ENCODE data around the gene SULT2B1. TPM values are rescaled to one million over a fixed set of nuclear protein-coding genes. Genes with fewer than 3 reads are reported as not detected.

Gene SULT2B1
- polyA plus RNA-seq, 1 experiment = 0.12 TPM

GRCh38 chr19:48608798-48609263, 56.9 kb downstream of the SULT2B1 start:
- no peak overlapping the region for H3K27ac ChIP-seq (ENCODE audit: low read depth, low read length)
- H3K4me3 ChIP-seq (ENCODE audit: low read depth, low read length) = no peak overlapping the region
- TF ChIP-seq CTCF (IDR thresholded peaks at IDR 0.05; ENCODE audit: low read depth, low read length) = peak; percentile 62
- DNase-seq (ENCODE audit: low read depth, low spot score) = no peak
- no peaks in the 10 kb centered on the region; the same call in 1 of the 2 replicates for H3K9me3 ChIP-seq (ENCODE audit: control insufficient read depth, insufficient read depth, low read length)
- H3K27me3 ChIP-seq (ENCODE audit: control insufficient read depth, insufficient read depth, low read length) = no peaks in the 10 kb centered on the region
- ChIA-PET POLR2A (interaction anchor here (1.2 to 3.7 kb wide), 2 partner anchors 9 to 10 kb away, joined by 3 to 25 read pairs; partner anchors contain the start of genes RPL18 and SPHK2), CTCF (interaction anchor here (0.6 to 2.9 kb wide), 11 partner anchors 9 to 218 kb away, joined by 3 to 14 read pairs (median 5); partner anchors contain the start of genes KDELR1, RPL18 and SPHK2)

GRCh38 chr19:48609571-48610108, 57.7 kb downstream of the SULT2B1 start:
- POLR2A ChIA-PET = interaction anchor here (0.7 to 3.7 kb wide), 2 partner anchors 9 to 117 kb away, joined by 15 to 25 read pairs; partner anchors contain the start of genes RPL18 and SPHK2
- Histone ChIP-seq H3K27me3 (ENCODE audit: control insufficient read depth, insufficient read depth, low read length) (no peaks in the 10 kb centered on the region), H3K27ac (ENCODE audit: low read depth, low read length) (no peak overlapping the region), H3K9me3 (ENCODE audit: control insufficient read depth, insufficient read depth, low read length) (no peaks in the 10 kb centered on the region; the same call in 1 of the 2 replicates), H3K4me3 (ENCODE audit: low read depth, low read length) (no peak overlapping the region)
- no peak for DNase-seq (ENCODE audit: low read depth, low spot score)
- CTCF ChIA-PET = interaction anchor here (1.0 to 2.9 kb wide), 9 partner anchors 8 to 218 kb away, joined by 3 to 14 read pairs (median 5); partner anchors contain the start of genes KDELR1, RPL18 and SPHK2
- no peak for TF ChIP-seq CTCF (IDR thresholded peaks at IDR 0.05; ENCODE audit: low read depth, low read length)

- TF ChIP-seq CTCF (IDR thresholded peaks at IDR 0.05; ENCODE audit: low read depth, low read length) = no peak
- DNase-seq (ENCODE audit: low read depth, low spot score) = no peak
- Histone ChIP-seq H3K27ac (ENCODE audit: low read depth, low read length) (no peak overlapping the region), H3K9me3 (ENCODE audit: control insufficient read depth, insufficient read depth, low read length) (no peaks in the 10 kb centered on the region; the same call in 1 of the 2 replicates), H3K27me3 (ENCODE audit: control insufficient read depth, insufficient read depth, low read length) (no peaks in the 10 kb centered on the region), H3K4me3 (ENCODE audit: low read depth, low read length) (no peak overlapping the region)
- ChIA-PET CTCF (no interaction called here), POLR2A (no interaction called here)
Observed at GRCh38 chr19:48611872-48612271, 59.9 kb downstream of the SULT2B1 start.

- Histone ChIP-seq H3K9me3 (ENCODE audit: control insufficient read depth, insufficient read depth, low read length) (no peaks in the 10 kb centered on the region; the same call in 1 of the 2 replicates), H3K27ac (ENCODE audit: low read depth, low read length) (no peak overlapping the region), H3K4me3 (ENCODE audit: low read depth, low read length) (no peak overlapping the region), H3K27me3 (ENCODE audit: control insufficient read depth, insufficient read depth, low read length) (no peaks in the 10 kb centered on the region)
- ChIA-PET CTCF (interaction anchor here (1.0 kb wide), 1 partner anchor 25 kb away, joined by 3 read pairs; no protein-coding TSS in a partner anchor), POLR2A (interaction anchor here (0.6 to 1.5 kb wide), 3 partner anchors 9 to 45 kb away, joined by 3 to 7 read pairs (median 3); no protein-coding TSS in a partner anchor)
- DNase-seq (ENCODE audit: low read depth, low spot score) = no peak
- no peak for TF ChIP-seq CTCF (IDR thresholded peaks at IDR 0.05; ENCODE audit: low read depth, low read length)
Observed at GRCh38 chr19:48613024-48613851, 61.3 kb downstream of the SULT2B1 start.
